Fibroblast of skin of left quadriceps (primary cell): ENCODE measurements around the gene MPC2.

Source experiments
- DNase-seq, 2 experiments: peaks; one replicate each; pipeline ENCODE4 v3.0.0-alpha.2; 2013; ENCODE audit warnings: low read depth in 2 of 2

The MPC2 gene

DNA sequence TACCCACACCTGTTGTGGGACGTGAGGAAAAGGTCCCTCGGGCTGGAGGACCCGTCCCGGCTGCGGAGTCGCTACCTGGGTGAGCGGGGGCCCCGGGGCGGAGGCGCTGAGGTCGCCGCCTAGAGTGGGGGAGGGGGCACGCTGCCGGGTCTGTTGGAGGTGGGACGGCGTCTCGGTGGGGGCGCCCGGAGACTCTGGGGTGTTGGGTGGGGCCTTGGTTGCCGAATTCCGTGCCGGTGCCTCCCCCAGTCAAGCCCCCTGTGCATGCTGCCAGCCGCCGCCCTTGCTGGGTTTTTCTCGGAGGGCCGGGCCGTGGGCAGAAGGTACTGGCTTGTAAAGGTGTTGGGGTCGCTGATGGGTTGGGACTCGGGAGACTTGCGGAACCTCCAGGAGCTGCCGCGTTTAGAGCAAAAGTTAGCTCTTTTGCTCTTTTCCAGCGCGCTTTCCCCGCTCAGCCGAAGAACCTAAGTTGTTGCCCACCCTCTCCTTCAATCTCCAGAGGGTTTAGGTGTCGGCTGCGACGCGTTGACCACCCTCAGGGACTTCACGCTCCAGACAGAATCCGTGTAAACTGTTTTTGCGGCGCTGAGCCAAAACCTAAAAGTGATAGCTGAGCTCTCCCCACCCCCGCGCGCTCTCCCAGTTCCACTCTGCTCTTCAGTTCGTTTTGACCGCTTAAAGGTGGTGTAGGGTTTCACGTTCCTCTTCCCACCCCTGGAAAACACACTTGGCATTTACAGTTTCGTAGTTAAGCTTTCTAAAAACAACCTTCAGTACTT is at the start of gene MPC2:
MPC2 (minus strand) TSS at position 143 of the 779 bp plus-strand sequence. CDS start 1,231 bp downstream, outside the sequence.
- DNase-seq = peak; percentile 53

DNA sequence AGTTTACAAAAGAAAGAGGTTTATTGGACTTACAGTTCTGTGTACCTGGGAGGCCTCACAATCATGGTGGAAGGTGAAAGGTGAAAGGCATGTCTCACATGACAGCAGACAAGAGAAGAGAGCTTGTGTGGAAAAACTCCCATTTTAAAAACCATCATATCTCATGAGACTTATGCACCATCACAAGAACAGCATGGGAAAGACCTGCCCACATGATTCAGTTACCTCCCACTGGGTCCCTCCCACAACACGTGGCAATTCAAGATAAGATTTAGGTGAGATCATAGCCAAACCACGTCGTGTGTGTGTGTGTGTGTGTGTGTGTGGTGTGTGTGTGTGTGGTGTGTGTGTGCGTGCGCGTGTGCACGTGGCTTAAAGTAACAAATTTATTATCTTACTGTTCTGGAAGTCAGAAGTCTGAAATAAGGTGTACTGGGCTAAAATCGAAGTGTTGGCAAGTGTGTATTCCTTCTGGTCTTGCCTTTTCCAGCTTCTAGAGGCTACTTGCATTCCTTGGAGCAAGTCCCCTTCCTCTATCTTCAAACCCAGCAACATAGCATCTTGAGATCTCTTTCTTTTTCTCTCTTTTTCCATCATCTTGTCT is 48.1 kb upstream of the MPC2 start:
- DNase-seq = no peak

DNA sequence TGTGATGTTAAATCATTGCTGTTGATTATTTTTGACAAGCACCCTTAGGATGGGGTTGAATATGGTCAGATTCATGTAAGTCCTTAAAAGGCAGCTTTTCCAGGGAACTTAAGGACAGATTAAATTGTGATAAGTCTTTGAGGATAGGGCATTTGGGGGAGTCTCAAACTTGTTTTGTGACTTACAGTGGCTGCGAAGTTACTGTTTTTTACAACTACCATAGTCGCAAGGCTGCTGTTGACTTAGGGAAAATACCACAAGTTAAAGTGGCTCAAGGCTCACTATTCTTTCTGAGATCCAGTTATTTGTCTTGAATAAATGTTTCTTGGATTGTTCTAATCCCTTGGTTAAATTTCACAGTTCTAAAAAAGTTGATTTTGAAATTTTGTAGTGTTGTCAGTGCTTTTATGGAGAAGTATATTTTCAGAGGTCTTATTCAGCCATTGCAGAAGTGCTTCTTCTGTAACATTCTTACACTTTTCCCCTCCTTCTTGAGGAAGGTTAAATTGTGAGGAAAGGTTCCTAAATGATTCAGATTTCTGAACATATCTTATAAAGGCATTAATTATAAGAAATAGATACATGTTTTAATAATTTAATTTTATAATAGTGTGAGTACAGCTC is 47.0 kb upstream of the MPC2 start:
- DNase-seq = no peak

- no peak for DNase-seq
These were observed 45.1 kb upstream of the MPC2 start for GRCh38 chr1:167981933-167982332.

- DNase-seq = no peak
These were observed 40.4 kb upstream of the MPC2 start for GRCh38 chr1:167977245-167977644.

- DNase-seq = no peak
These were observed 37.8 kb upstream of the MPC2 start for GRCh38 chr1:167974698-167975097.

DNA sequence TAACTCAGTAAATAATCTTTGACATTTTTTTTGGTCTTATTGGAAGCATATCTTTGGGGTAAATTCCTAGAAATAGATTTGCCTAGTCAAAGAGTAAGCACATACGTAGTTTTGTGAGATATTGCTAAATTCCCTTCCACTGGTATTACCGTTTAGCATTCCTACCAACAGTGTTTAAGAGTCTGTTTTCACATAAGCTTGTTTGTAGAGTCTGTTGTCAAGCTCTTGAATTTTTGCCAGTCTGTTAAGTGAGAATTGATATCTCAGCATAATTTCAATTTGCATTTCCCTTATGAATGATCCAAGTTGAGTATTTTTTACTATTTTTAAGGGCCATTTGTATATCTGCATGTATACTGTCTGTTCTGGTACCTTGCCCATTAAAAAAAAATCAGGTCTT is 37.0 kb upstream of the MPC2 start:
- DNase-seq = no peak

DNA sequence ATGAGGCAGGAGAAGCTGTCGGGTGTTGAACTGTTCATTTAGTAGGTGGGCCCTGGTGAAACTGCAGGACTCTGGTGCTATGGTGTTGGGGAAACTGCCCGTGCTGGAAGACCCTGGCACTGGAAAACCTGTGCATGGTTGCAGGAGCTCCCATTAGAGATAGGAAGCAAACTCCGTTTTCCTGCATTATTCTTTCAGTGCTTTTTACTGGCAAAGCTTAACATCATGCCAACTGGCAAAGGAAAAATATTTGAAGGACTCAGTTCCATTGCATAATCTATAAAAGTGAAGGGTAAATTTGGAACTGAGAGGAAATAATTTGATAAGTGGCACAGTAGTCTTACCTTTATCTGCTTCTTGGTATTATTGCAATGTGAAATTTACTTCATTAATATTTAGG is 31.7 kb upstream of the MPC2 start:
- DNase-seq = no peak

- DNase-seq = no peak
These were observed 29.2 kb upstream of the MPC2 start for GRCh38 chr1:167966050-167966449.

DNA sequence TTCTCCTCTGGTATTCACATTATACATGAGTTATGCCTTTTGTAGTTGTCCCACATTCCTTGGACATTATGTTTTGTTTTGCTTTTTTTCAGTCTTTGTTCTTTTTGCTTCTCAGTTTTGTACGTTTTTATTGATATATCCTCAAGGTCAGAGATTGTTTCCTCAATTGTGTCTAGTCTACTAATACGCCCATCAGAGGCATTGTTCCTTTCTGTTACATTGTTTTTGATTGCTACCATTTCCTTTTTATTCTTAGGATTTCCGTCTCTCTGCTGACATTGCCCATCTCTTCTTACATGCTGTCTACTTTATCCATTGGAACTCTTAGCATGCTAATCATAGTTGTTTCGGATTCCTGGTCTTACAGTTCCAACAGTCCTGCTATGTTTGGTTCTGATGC is 27.8 kb upstream of the MPC2 start:
- DNase-seq = no peak

GRCh38 chr1:167957710-167958109 is 20.8 kb upstream of the MPC2 start:
- no peak for DNase-seq

DNA sequence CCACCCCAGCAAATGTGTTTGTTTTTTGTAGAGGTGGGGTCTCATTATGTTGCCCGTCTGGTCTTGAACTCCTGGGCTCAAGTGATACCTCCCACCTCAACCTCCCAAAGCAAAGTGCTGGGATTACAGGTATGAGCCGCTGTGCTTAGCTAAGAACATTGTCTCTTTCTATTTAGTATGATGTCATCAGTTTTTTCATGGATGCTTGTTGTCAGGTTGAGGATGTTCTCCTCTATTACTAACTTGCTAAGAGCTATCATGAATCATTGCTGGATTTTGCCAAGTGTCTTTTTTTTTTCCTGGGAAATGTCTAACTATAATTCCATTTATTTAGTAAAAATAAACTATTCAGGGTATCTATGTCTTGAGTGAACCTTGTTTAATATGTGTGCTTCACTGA is 19.0 kb upstream of the MPC2 start:
- DNase-seq = no peak

- DNase-seq = no peak
These were observed 13.7 kb upstream of the MPC2 start for GRCh38 chr1:167950569-167950968.

- DNase-seq = no peak
These were observed 12.9 kb upstream of the MPC2 start for GRCh38 chr1:167949785-167950184.

- DNase-seq = no peak
These were observed 10.9 kb upstream of the MPC2 start for GRCh38 chr1:167947733-167948132.

- no peak for DNase-seq
These were observed 6.7 kb upstream of the MPC2 start for GRCh38 chr1:167943541-167943940.

GRCh38 chr1:167940264-167940663 is 3.4 kb upstream of the MPC2 start:
- DNase-seq = no peak

GRCh38 chr1:167938080-167938636 is 1.3 kb upstream of the MPC2 start:
- no peak for DNase-seq

GRCh38 chr1:167937709-167938010 is 788 bp upstream of the MPC2 start:
- DNase-seq = no peak

- DNase-seq = peak; percentile 97 to 98
These were observed 573 bp downstream of the MPC2 start, which contains the start of gene DCAF6 for GRCh38 chr1:167936068-167936929. TSS of gene DCAF6 (plus strand) at chr1:167936683. CDS start at chr1:167936912, 229 bp downstream.

GRCh38 chr1:167935216-167936067 is 1.4 kb downstream of the MPC2 start:
- no peak for DNase-seq
